HEK293 (cell line): ENCODE measurements around the gene RAPGEF5.

ENCODE experiments used
- CTCF ChIA-PET: fragments of 350-600 bp; formaldehyde crosslinking; extraction: SDS; loops from one replicate; lab custom pipeline; 2021; ENCODE audit warnings: antibody characterized with exemption; lab: Yijun Ruan, JAX
- POLR2A ChIA-PET: fragments of 300-600 bp; formaldehyde crosslinking; extraction: SDS; loops from one replicate; lab custom pipeline; 2020; ENCODE audit warnings: antibody characterized with exemption, inconsistent platforms; lab: Yijun Ruan, JAX
- H3K27ac ChIP-seq: fragments of 200-500 bp; sonication (Bioruptor generic); 2 replicates; pipeline ENCODE4 v1.5.1; 2014; ENCODE audit warnings: low read depth, low read length, control low read depth, inconsistent platforms; ENCODE audit errors: extremely low read depth
- H3K36me3 ChIP-seq, 2 experiments: fragments of 200-500 bp in 1 of 2; sonication (Bioruptor generic) in 1 of 2; 1 replicate in 1 of 2; 2 replicates in 1 of 2; pipeline ENCODE4 v1.5.1; 2014 to 2017; ENCODE audit warnings: inconsistent platforms in 2 of 2, low read length in 2 of 2; ENCODE audit not compliant: control insufficient read depth in 2 of 2, insufficient read depth in 1 of 2
- H3K4me1 ChIP-seq: fragments of 200-500 bp; sonication (Bioruptor generic); 2 replicates; pipeline ENCODE4 v1.5.1; 2014; ENCODE audit warnings: mild to moderate bottlenecking, low read length, inconsistent platforms; ENCODE audit not compliant: control insufficient read depth, insufficient read depth
- H3K4me3 ChIP-seq: 2 replicates; pipeline ENCODE4 v1.5.1; 2011; ENCODE audit warnings: low read depth, mild to moderate bottlenecking, control low read depth, low read length, moderate library complexity
- H3K9me3 ChIP-seq: fragments of 200-500 bp; sonication (Bioruptor generic); 2 replicates; pipeline ENCODE4 v1.5.1; 2014; ENCODE audit warnings: low read depth, low read length, inconsistent platforms; ENCODE audit not compliant: control insufficient read depth, insufficient read depth
- GLI4 ChIP-seq: fragments of 450-650 bp; formaldehyde crosslinking; IDR thresholded peaks from 2 replicates; pipeline ENCODE4 v1.5.1; 2016; ENCODE audit warnings: missing biosample characterization, missing genetic modification characterization
- PBX3 ChIP-seq: sonication (generic); formaldehyde crosslinking; IDR thresholded peaks from 2 replicates; pipeline ENCODE4 v1.8.1; 2022; ENCODE audit warnings: mild to moderate bottlenecking, moderate library complexity, missing genetic modification reagents
- PRDM1 ChIP-seq: fragments of 450-650 bp; formaldehyde crosslinking; IDR thresholded peaks from 2 replicates; pipeline ENCODE4; 2016; ENCODE audit warnings: missing biosample characterization, missing genetic modification characterization
- RBAK ChIP-seq: fragments of 450-650 bp; formaldehyde crosslinking; IDR thresholded peaks from 2 replicates; pipeline ENCODE4 v1.5.1; 2016; ENCODE audit warnings: missing biosample characterization, missing genetic modification characterization
- SP3 ChIP-seq: fragments of 450-650 bp; formaldehyde crosslinking; IDR thresholded peaks from 2 replicates; pipeline ENCODE4 v1.5.1; 2016; ENCODE audit warnings: missing biosample characterization, missing genetic modification characterization
- ZBTB48 ChIP-seq: fragments of 450-650 bp; formaldehyde crosslinking; IDR thresholded peaks from 2 replicates; pipeline ENCODE4 v1.5.1; 2016; ENCODE audit warnings: missing biosample characterization, missing genetic modification characterization
- ZFP37 ChIP-seq: fragments of 450-650 bp; formaldehyde crosslinking; IDR thresholded peaks from 2 replicates; pipeline ENCODE4 v1.5.1; 2016; ENCODE audit warnings: missing biosample characterization, missing genetic modification characterization
- ZNF121 ChIP-seq: fragments of 450-650 bp; formaldehyde crosslinking; IDR thresholded peaks from 2 replicates; pipeline ENCODE4 v1.5.1; 2016; ENCODE audit warnings: missing biosample characterization, missing genetic modification characterization
- ZNF155 ChIP-seq: fragments of 450-650 bp; formaldehyde crosslinking; IDR thresholded peaks from 2 replicates; pipeline ENCODE4 v1.5.1; 2016; ENCODE audit warnings: missing biosample characterization, missing genetic modification characterization
- ZNF169 ChIP-seq: fragments of 450-650 bp; formaldehyde crosslinking; IDR thresholded peaks from 2 replicates; pipeline ENCODE4 v1.5.1; 2016; ENCODE audit warnings: missing biosample characterization, missing genetic modification characterization
- ZNF184 ChIP-seq: fragments of 450-650 bp; IDR thresholded peaks from 2 replicates; pipeline ENCODE4 v1.5.1; 2018; ENCODE audit warnings: missing biosample characterization, mild to moderate bottlenecking, missing genetic modification characterization
- ZNF266 ChIP-seq: fragments of 450-650 bp; formaldehyde crosslinking; IDR thresholded peaks from 2 replicates; pipeline ENCODE4 v1.5.1; 2016; ENCODE audit warnings: missing biosample characterization, missing genetic modification characterization, low read depth
- ZNF274 ChIP-seq, 2 experiments: fragments of 200-500 bp in 1 of 2; fragments of 450-650 bp in 1 of 2; sonication (Bioruptor generic) in 1 of 2; formaldehyde crosslinking in 1 of 2; IDR thresholded peaks; 2 replicates each; pipeline versions ENCODE4 v1.5.1 to v1.6.1; 2014 to 2016; ENCODE audit warnings: borderline replicate concordance in 1 of 2, inconsistent platforms in 1 of 2, low read length in 1 of 2, missing biosample characterization in 1 of 2, missing genetic modification characterization in 1 of 2
- ZNF341 ChIP-seq: fragments of 450-650 bp; formaldehyde crosslinking; IDR thresholded peaks from 2 replicates; pipeline ENCODE4; 2016; ENCODE audit warnings: low read depth, missing biosample characterization, missing genetic modification characterization
- ZNF350 ChIP-seq: fragments of 450-650 bp; formaldehyde crosslinking; IDR thresholded peaks from 2 replicates; pipeline ENCODE4 v1.5.0; 2017; ENCODE audit warnings: missing biosample characterization, mild to moderate bottlenecking, missing genetic modification characterization
- ZNF354C ChIP-seq: fragments of 450-650 bp; formaldehyde crosslinking; IDR thresholded peaks from 2 replicates; pipeline ENCODE4 v1.5.1; 2016; ENCODE audit warnings: missing biosample characterization, missing genetic modification characterization, low read depth, borderline replicate concordance
- ZNF48 ChIP-seq: fragments of 450-650 bp; formaldehyde crosslinking; IDR thresholded peaks from 2 replicates; pipeline ENCODE4 v1.5.1; 2016; ENCODE audit warnings: missing biosample characterization, missing genetic modification characterization
- ZNF629 ChIP-seq: fragments of 450-650 bp; formaldehyde crosslinking; IDR thresholded peaks from 2 replicates; pipeline ENCODE4 v1.5.1; 2017; ENCODE audit warnings: missing biosample characterization, missing genetic modification characterization
- ZNF664 ChIP-seq: fragments of 450-650 bp; formaldehyde crosslinking; IDR thresholded peaks from 2 replicates; pipeline ENCODE4 v1.5.1; 2016; ENCODE audit warnings: missing biosample characterization, missing genetic modification characterization
- ZNF777 ChIP-seq: fragments of 450-650 bp; formaldehyde crosslinking; IDR thresholded peaks from 2 replicates; pipeline ENCODE4 v1.5.1; 2017; ENCODE audit warnings: missing biosample characterization, missing genetic modification characterization, borderline replicate concordance
- ZSCAN16 ChIP-seq: fragments of 450-650 bp; formaldehyde crosslinking; IDR thresholded peaks from 2 replicates; pipeline ENCODE4 v1.5.1; 2016; ENCODE audit warnings: missing biosample characterization, missing genetic modification characterization
- ZSCAN30 ChIP-seq: fragments of 450-650 bp; IDR thresholded peaks from 2 replicates; pipeline ENCODE4 v1.5.1; 2018; ENCODE audit warnings: missing biosample characterization, mild to moderate bottlenecking, missing genetic modification characterization, moderate library complexity
- TF ChIP-seq, protein P1 (sequence below): fragments of 450-650 bp; formaldehyde crosslinking; IDR thresholded peaks from 2 replicates; pipeline ENCODE4 v1.5.1; 2016; ENCODE audit warnings: missing biosample characterization, missing genetic modification characterization
- TF ChIP-seq, protein P2 (sequence below): fragments of 450-650 bp; formaldehyde crosslinking; IDR thresholded peaks from 2 replicates; pipeline ENCODE4 v1.5.1; 2016; ENCODE audit warnings: missing biosample characterization, missing genetic modification characterization

The RAPGEF5 gene

DNA sequence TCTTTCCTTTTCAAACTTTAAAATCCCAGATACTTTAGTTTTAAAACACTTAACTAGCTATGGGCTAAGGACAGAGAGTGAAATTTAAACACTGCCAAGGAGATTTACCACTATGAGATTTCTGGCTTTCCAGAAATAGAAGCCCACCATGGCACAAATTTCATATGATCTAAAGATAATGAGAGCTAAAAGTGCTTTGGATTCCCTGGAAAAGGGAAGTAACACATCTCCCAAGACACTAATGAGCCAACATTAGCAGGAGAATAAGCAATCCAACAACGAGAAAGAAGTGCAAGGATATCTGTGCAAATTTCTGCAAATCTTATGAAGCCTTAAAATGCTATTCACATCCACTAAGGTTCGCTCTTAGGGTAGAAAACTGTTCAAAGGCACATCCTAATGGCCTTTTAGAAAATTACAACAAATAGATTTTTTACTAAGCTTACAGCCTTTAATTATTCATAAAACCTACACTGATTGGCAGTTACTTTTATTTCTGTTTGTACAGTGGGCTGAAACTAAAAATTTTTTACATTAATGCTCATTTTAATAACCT lies 100.3 kb downstream of the RAPGEF5 start:
- H3K36me3 ChIP-seq: no peaks in the 10 kb centered on the region
- CTCF ChIA-PET: no interaction called here
- POLR2A ChIA-PET: no interaction called here

GRCh38 chr7:22255834-22256233 lies 101.1 kb downstream of the RAPGEF5 start:
- Histone ChIP-seq H3K36me3 (no peaks in the 10 kb centered on the region), H3K27ac (no peak overlapping the region), H3K4me1 (peaks cover 3% of the 10 kb centered on the region), H3K9me3 (no peaks in the 10 kb centered on the region), H3K4me3 (no peak overlapping the region)
- TF ChIP-seq RBAK (tag by site-specific recombination): no peak
- TF ChIP-seq ZNF664 (tag by site-specific recombination): no peak
- TF ChIP-seq ZNF350 (tag by site-specific recombination): no peak
- no peak for TF ChIP-seq GLI4 (tag by site-specific recombination)
- TF ChIP-seq PRDM1 (tag by site-specific recombination): no peak
- TF ChIP-seq ZNF48 (tag by site-specific recombination): no peak
- TF ChIP-seq ZNF169 (tag by site-specific recombination): no peak
- TF ChIP-seq, protein P1, sequence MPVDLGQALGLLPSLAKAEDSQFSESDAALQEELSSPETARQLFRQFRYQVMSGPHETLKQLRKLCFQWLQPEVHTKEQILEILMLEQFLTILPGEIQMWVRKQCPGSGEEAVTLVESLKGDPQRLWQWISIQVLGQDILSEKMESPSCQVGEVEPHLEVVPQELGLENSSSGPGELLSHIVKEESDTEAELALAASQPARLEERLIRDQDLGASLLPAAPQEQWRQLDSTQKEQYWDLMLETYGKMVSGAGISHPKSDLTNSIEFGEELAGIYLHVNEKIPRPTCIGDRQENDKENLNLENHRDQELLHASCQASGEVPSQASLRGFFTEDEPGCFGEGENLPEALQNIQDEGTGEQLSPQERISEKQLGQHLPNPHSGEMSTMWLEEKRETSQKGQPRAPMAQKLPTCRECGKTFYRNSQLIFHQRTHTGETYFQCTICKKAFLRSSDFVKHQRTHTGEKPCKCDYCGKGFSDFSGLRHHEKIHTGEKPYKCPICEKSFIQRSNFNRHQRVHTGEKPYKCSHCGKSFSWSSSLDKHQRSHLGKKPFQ (tag by site-specific recombination): no peak
- TF ChIP-seq ZBTB48 (tag by site-specific recombination): no peak
- no peak for TF ChIP-seq ZNF155 (tag by site-specific recombination)
- no peak for TF ChIP-seq ZNF354C (tag by site-specific recombination)
- POLR2A ChIA-PET: no interaction called here
- CTCF ChIA-PET: no interaction called here

More for the DNA sequence above, 100.3 kb downstream of the RAPGEF5 start:
- H3K27ac ChIP-seq: no peak overlapping the region
- no peaks in the 10 kb centered on the region for H3K9me3 ChIP-seq
- H3K4me3 ChIP-seq: no peak overlapping the region
- no peak for TF ChIP-seq ZFP37
- TF ChIP-seq ZNF341 (tag by site-specific recombination): no peak
- no peak for TF ChIP-seq SP3
- TF ChIP-seq ZBTB48 (tag by site-specific recombination): no peak
- no peaks in the 10 kb centered on the region for H3K4me1 ChIP-seq

GRCh38 chr7:22255342-22255741 lies 101.6 kb downstream of the RAPGEF5 start:
- H3K4me1 ChIP-seq: peaks cover 3% of the 10 kb centered on the region
- CTCF ChIA-PET: no interaction called here
- no peak overlapping the region for H3K4me3 ChIP-seq
- H3K36me3 ChIP-seq: no peaks in the 10 kb centered on the region
- no peaks in the 10 kb centered on the region for H3K9me3 ChIP-seq
- H3K27ac ChIP-seq: no peak overlapping the region
- POLR2A ChIA-PET: no interaction called here
- TF ChIP-seq ZSCAN16 (tag by site-specific recombination): no peak
- TF ChIP-seq ZNF121 (tag by site-specific recombination): no peak
- TF ChIP-seq, protein P2, sequence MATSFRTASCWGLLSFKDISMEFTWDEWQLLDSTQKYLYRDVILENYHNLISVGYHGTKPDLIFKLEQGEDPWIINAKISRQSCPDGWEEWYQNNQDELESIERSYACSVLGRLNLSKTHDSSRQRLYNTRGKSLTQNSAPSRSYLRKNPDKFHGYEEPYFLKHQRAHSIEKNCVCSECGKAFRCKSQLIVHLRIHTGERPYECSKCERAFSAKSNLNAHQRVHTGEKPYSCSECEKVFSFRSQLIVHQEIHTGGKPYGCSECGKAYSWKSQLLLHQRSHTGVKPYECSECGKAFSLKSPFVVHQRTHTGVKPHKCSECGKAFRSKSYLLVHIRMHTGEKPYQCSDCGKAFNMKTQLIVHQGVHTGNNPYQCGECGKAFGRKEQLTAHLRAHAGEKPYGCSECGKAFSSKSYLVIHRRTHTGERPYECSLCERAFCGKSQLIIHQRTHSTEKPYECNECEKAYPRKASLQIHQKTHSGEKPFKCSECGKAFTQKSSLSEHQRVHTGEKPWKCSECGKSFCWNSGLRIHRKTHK: no peak
- no peak for TF ChIP-seq ZNF184 (tag by site-specific recombination)
- TF ChIP-seq ZNF266: no peak
- TF ChIP-seq ZNF777 (tag by site-specific recombination): no peak
- TF ChIP-seq ZSCAN30 (tag by site-specific recombination): no peak
- TF ChIP-seq ZNF629: no peak
- TF ChIP-seq PBX3 (CRISPR knock-in tag): no peak
- TF ChIP-seq ZNF274 (IDR thresholded peaks at IDR 0.05; ENCODE audit: low read length): no peak
- TF ChIP-seq ZNF274 (tag by site-specific recombination; IDR thresholded peaks at IDR 0.05; ENCODE audit: borderline replicate concordance): no peak
